ENCODE data around the gene TMEM121B. TPM values are rescaled to one million over a fixed set of nuclear protein-coding genes. Genes with fewer than 3 reads are reported as not detected.

Gene TMEM121B
- 1.0 to 1.1 TPM (median 1.1 TPM) in 3 replicates for total RNA-seq

DNA sequence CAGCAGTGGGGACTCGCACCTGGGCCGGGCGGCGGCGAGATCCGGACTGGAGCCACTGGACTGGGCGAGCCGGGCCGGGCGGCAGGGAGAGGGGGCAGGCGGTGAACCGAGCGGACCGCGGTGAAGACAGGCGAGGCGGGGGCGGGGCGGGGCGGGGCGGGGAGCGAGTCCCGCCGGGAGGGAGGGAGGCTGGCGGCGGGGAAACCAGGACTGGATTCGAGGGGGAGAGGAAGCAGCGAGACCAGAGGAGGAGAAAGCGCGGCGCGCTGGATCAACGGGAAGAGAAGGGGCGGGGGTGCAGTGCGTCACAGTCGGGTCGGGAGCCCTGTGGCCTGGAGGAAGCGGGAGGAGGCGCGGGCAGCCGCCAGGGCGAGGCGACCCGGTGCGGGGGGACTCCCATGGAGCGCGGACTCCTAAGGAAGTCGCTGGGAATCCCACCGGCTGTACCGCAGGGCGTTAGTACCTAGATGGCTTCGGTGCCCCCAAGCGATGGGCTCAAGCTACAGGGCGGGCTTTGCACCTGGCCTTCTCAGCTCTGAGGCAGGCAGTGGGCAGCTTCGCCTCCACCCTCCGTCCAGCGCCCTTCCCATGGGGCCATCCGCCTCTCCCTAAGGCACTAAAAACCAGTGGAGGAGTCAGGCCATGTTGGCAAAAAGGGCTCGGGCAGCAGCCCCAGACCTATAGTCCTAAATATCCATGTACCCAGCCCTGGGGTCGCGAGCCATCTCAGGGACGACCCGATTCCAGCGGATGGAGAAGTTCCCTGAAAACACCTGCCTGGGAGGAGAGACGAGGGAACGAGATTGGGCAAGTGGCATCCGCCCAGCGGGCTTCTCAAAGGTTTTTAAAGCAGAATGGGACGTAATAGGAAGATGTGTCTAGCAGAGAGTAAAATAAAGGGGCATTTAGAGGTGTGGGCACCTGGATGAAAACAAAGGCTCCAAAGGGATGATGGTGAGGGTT, at the start of gene TMEM121B:
TMEM121B (minus strand) TSS at position 128 of the 963 bp plus-strand sequence. CDS start 233 bp downstream, outside the sequence.
- peaks cover 2% of the 10 kb centered on the region for H3K4me1 Mint-ChIP-seq
- no peak within 1 kb of the TSS for H3K27ac Mint-ChIP-seq

GRCh38 chr22:17167486-17167885, 46.3 kb upstream of the TMEM121B start:
- Mint-ChIP-seq H3K9me3 (no peaks in the 10 kb centered on the region), H3K36me3 (no peaks in the 10 kb centered on the region), H3K27ac (no peak overlapping the region), H3K4me1 (peaks cover 10% of the 10 kb centered on the region), H3K27me3 (ENCODE audit: low read depth) (no peaks in the 10 kb centered on the region), H3K4me3 (no peak overlapping the region)
- no peak for DNase-seq (ENCODE audit: low spot score in 2 of 2, unreplicated experiment in 2 of 2)
- no peak for TF ChIP-seq CTCF (IDR thresholded peaks at IDR 0.05; ENCODE audit: unreplicated experiment)

More for the DNA sequence above, at the start of gene TMEM121B:
- Mint-ChIP-seq H3K36me3 (no peaks in the 10 kb centered on the region), H3K4me3 (peak within 1 kb of the TSS; percentile 77), H3K27me3 (ENCODE audit: low read depth) (peaks cover 58% of the 10 kb centered on the region), H3K9me3 (no peaks in the 10 kb centered on the region)
- DNase-seq (ENCODE audit: low spot score in 2 of 2, unreplicated experiment in 2 of 2) = peak in 1 of 2 experiments; percentile 53
- TF ChIP-seq CTCF (IDR thresholded peaks at IDR 0.05; ENCODE audit: unreplicated experiment) = no peak

- Mint-ChIP-seq H3K4me3 (no peak overlapping the region), H3K27me3 (ENCODE audit: low read depth) (no peaks in the 10 kb centered on the region), H3K4me1 (peaks cover 6% of the 10 kb centered on the region), H3K27ac (no peak overlapping the region), H3K9me3 (no peaks in the 10 kb centered on the region), H3K36me3 (peaks cover 4% of the 10 kb centered on the region)
- TF ChIP-seq CTCF (IDR thresholded peaks at IDR 0.05; ENCODE audit: unreplicated experiment) = peak; percentile 33
- DNase-seq (ENCODE audit: low spot score in 2 of 2, unreplicated experiment in 2 of 2) = no peak
Observed at GRCh38 chr22:17164392-17165024, 43.3 kb upstream of the TMEM121B start.

DNA sequence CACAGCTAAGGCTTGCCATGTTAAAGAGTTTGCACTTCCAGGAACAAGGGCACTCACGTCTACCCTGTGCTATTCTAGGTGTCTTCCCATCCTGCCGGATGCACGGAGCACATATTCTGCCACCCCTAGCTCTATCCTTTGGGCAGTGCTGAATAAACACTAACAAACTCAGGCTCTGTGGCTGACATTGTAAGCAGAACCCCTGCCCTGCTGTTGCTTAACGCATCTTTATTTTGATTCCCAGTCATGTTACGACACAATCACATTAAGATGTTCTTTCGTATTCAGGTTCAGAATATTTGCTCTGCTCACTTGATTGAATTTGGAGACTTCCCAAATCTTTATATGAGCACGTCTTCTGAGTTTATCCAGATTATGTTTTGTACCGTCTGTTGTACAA, 41.6 kb upstream of the TMEM121B start:
- Mint-ChIP-seq H3K4me3 (no peak overlapping the region), H3K27ac (no peak overlapping the region), H3K36me3 (peaks cover 4% of the 10 kb centered on the region), H3K27me3 (ENCODE audit: low read depth) (no peaks in the 10 kb centered on the region), H3K9me3 (no peaks in the 10 kb centered on the region), H3K4me1 (peaks cover 8% of the 10 kb centered on the region)
- no peak for DNase-seq (ENCODE audit: low spot score in 2 of 2, unreplicated experiment in 2 of 2)
- TF ChIP-seq CTCF (IDR thresholded peaks at IDR 0.05; ENCODE audit: unreplicated experiment) = no peak

- Mint-ChIP-seq H3K27me3 (ENCODE audit: low read depth) (no peaks in the 10 kb centered on the region), H3K27ac (no peak overlapping the region), H3K4me3 (no peak overlapping the region), H3K4me1 (peaks cover 8% of the 10 kb centered on the region), H3K9me3 (no peaks in the 10 kb centered on the region), H3K36me3 (peaks cover 4% of the 10 kb centered on the region)
- no peak for TF ChIP-seq CTCF (IDR thresholded peaks at IDR 0.05; ENCODE audit: unreplicated experiment)
- DNase-seq (ENCODE audit: low spot score in 2 of 2, unreplicated experiment in 2 of 2) = no peak
Observed at GRCh38 chr22:17161991-17162390, 40.8 kb upstream of the TMEM121B start.
